Measurements from ENCODE around the gene LMOD2. TPM values are rescaled to one million over a fixed set of nuclear protein-coding genes. Genes with fewer than 3 reads are reported as not detected.

LMOD2 gene
- total RNA-seq, 1 donor from 2014 or later = not detected

GRCh38 chr7:123710683-123711082 is 55.0 kb downstream of the LMOD2 start:
- no peaks in the 10 kb centered on the region for H3K36me3 Mint-ChIP-seq (ENCODE audit: unreplicated experiment)
- TF ChIP-seq, protein P1, sequence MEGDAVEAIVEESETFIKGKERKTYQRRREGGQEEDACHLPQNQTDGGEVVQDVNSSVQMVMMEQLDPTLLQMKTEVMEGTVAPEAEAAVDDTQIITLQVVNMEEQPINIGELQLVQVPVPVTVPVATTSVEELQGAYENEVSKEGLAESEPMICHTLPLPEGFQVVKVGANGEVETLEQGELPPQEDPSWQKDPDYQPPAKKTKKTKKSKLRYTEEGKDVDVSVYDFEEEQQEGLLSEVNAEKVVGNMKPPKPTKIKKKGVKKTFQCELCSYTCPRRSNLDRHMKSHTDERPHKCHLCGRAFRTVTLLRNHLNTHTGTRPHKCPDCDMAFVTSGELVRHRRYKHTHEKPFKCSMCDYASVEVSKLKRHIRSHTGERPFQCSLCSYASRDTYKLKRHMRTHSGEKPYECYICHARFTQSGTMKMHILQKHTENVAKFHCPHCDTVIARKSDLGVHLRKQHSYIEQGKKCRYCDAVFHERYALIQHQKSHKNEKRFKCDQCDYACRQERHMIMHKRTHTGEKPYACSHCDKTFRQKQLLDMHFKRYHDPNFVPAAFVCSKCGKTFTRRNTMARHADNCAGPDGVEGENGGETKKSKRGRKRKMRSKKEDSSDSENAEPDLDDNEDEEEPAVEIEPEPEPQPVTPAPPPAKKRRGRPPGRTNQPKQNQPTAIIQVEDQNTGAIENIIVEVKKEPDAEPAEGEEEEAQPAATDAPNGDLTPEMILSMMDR (IDR thresholded peaks at IDR 0.05; ENCODE audit: partially characterized antibody, unreplicated experiment) = no peak

DNA sequence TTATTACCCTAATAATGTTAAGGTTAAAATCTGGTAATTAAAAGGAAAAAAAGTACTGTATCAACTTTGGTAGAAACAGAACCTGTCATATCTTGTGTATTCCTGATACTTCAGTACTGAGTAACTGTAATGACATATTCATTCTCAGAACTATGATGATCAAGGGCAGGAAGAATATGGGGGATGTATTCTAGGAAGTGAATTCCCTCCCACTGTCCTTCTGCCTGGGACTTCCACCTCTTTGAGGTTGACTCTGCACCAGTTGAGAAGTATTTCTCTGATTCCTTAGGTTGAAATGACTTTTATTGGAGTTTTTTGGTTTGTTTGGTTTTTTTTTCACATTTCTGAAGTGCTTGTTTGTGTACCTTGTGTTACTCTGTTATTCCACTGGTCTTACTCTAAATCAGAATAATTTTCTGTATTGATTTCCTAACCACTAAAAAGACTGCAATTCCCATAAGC is 56.2 kb downstream of the LMOD2 start:
- DNase-seq = no peak
- Mint-ChIP-seq H3K9me3 (ENCODE audit: unreplicated experiment) (no peaks in the 10 kb centered on the region), H3K4me3 (ENCODE audit: unreplicated experiment) (no peak overlapping the region), H3K4me1 (ENCODE audit: low read depth, unreplicated experiment) (peaks cover 9% of the 10 kb centered on the region), H3K27ac (ENCODE audit: unreplicated experiment) (no peak overlapping the region), H3K27me3 (ENCODE audit: unreplicated experiment) (no peaks in the 10 kb centered on the region), H3K36me3 (ENCODE audit: unreplicated experiment) (no peaks in the 10 kb centered on the region)
- TF ChIP-seq, protein P1 (IDR thresholded peaks at IDR 0.05; ENCODE audit: partially characterized antibody, unreplicated experiment) = no peak

More at GRCh38 chr7:123710683-123711082, 55.0 kb downstream of the LMOD2 start:
- peaks cover 9% of the 10 kb centered on the region for H3K4me1 Mint-ChIP-seq (ENCODE audit: low read depth, unreplicated experiment)
- H3K27ac Mint-ChIP-seq (ENCODE audit: unreplicated experiment) = no peak overlapping the region
- no peak for DNase-seq
- H3K27me3 Mint-ChIP-seq (ENCODE audit: unreplicated experiment) = no peaks in the 10 kb centered on the region
- no peaks in the 10 kb centered on the region for H3K9me3 Mint-ChIP-seq (ENCODE audit: unreplicated experiment)
- H3K4me3 Mint-ChIP-seq (ENCODE audit: unreplicated experiment) = no peak overlapping the region

DNA sequence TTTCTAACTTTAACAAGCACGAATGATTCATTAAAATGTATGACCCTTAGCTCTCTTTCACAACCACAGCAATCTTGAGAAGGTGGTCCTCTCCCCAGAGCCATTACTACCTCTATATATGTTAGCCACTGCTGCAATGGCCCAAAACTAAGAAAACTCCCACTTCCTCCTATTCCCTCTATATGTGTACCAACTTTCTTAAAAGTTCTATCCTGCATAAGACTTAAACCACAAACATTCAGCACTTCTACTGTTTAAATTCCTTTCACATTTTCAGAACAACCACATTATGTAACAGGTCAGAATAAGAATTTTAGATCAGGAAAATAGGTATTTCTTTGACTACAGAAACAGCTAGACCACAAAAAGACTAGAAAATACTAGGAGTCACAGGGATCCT is 57.0 kb downstream of the LMOD2 start:
- Mint-ChIP-seq H3K27ac (ENCODE audit: unreplicated experiment) (no peak overlapping the region), H3K4me3 (ENCODE audit: unreplicated experiment) (no peak overlapping the region), H3K4me1 (ENCODE audit: low read depth, unreplicated experiment) (peaks cover 12% of the 10 kb centered on the region), H3K36me3 (ENCODE audit: unreplicated experiment) (no peaks in the 10 kb centered on the region), H3K9me3 (ENCODE audit: unreplicated experiment) (no peaks in the 10 kb centered on the region), H3K27me3 (ENCODE audit: unreplicated experiment) (no peaks in the 10 kb centered on the region)
- TF ChIP-seq, protein P1 (IDR thresholded peaks at IDR 0.05; ENCODE audit: partially characterized antibody, unreplicated experiment) = no peak
- DNase-seq = no peak

Other genes starting within 250 kb of the LMOD2 start
- gene IQUB, start 121.3 kb upstream of the LMOD2 start, total RNA-seq (ENCODE audit: unreplicated experiment) = 0.98 TPM
- 84.4 TPM for gene NDUFA5, start 98.0 kb upstream of the LMOD2 start, total RNA-seq (ENCODE audit: unreplicated experiment)
- not detected for gene ASB15, start 54.0 kb upstream of the LMOD2 start, total RNA-seq (ENCODE audit: unreplicated experiment)
- 33.0 TPM for gene WASL, start 93.1 kb downstream of the LMOD2 start, total RNA-seq (ENCODE audit: unreplicated experiment)
- gene HYAL4, start 189.3 kb downstream of the LMOD2 start, total RNA-seq (ENCODE audit: unreplicated experiment) = not detected

Data from glutamatergic neuron (in vitro differentiated cells).